ENCODE measurements around the gene MON2.
"Not testable (repeated sequence)": the region's sequence is repeated elsewhere in the genome, so short reads cannot be mapped to it uniquely, and the experiment has no call there.

Gene MON2, protein sequence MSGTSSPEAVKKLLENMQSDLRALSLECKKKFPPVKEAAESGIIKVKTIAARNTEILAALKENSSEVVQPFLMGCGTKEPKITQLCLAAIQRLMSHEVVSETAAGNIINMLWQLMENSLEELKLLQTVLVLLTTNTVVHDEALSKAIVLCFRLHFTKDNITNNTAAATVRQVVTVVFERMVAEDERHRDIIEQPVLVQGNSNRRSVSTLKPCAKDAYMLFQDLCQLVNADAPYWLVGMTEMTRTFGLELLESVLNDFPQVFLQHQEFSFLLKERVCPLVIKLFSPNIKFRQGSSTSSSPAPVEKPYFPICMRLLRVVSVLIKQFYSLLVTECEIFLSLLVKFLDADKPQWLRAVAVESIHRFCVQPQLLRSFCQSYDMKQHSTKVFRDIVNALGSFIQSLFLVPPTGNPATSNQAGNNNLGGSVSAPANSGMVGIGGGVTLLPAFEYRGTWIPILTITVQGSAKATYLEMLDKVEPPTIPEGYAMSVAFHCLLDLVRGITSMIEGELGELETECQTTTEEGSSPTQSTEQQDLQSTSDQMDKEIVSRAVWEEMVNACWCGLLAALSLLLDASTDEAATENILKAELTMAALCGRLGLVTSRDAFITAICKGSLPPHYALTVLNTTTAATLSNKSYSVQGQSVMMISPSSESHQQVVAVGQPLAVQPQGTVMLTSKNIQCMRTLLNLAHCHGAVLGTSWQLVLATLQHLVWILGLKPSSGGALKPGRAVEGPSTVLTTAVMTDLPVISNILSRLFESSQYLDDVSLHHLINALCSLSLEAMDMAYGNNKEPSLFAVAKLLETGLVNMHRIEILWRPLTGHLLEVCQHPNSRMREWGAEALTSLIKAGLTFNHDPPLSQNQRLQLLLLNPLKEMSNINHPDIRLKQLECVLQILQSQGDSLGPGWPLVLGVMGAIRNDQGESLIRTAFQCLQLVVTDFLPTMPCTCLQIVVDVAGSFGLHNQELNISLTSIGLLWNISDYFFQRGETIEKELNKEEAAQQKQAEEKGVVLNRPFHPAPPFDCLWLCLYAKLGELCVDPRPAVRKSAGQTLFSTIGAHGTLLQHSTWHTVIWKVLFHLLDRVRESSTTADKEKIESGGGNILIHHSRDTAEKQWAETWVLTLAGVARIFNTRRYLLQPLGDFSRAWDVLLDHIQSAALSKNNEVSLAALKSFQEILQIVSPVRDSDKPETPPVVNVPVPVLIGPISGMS (N-terminal part only)

DNA sequence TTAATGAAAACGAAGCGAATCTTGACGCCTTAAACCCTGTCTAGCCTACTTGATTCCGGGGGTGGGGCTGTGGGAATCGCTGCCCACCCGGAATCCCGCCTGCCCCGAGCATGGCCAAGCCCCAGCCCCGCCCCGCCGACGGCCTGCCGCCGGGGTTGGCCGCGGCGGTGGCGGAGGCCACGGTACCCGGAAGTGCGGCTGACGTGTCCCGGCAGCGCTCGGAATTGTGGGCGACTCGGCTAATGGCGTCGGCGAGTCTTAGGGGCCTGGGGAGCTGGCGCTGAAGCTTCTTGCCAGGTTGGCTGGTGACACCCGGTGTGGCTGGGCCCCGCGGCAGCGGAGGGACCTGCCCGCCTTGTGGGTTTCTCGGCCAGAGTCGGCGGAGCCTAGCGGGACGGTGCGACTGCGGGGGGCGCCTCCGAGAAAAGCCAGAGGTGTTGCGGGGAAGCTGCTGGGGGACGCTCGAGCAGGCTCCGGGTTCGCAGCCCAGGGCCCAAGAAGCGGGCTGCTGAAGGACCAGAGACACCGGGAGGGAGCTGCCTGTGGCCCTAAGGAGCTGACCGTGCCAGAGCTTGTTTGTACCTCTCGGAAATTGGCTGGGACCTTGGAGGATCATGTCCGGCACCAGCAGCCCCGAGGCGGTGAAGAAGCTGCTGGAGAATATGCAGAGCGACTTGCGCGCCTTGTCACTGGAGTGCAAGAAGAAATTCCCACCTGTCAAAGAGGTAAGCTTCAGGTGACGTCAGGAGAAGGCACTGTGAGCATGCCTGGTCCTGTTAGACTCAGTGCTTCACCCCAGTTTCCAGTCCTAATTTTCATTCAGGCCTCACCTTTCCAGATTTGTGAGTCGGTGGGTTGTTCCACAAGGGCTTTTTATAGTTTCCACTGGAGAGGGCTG is at the start of gene MON2:
Gene MON2 (plus strand): TSS at position 233 of the 898 bp plus-strand sequence. CDS start 382 bp downstream, at position 615.
- peak; percentile 84 for DNase-seq (ENCODE audit: low spot score)

DNA sequence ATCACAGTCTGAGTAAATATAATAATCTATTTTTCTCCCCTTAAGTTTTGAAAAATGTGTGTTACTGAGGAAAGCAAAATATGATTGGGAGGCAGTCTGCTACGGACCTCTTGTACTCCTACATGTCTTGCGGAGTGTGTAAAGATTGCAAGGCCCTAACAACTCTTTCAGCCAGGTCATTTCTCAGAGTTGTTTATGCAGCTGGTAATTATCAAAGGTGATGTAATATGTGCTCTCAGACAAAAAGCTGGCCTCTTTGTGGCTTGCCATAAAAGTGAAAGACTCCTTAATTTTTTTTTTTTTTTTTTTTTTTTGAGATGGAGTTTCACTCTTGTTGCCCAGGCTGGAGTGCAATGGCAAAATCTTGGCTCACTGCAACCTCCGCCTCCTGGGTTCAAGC is 40.5 kb upstream of the MON2 start:
- DNase-seq (ENCODE audit: low spot score): no peak

DNA sequence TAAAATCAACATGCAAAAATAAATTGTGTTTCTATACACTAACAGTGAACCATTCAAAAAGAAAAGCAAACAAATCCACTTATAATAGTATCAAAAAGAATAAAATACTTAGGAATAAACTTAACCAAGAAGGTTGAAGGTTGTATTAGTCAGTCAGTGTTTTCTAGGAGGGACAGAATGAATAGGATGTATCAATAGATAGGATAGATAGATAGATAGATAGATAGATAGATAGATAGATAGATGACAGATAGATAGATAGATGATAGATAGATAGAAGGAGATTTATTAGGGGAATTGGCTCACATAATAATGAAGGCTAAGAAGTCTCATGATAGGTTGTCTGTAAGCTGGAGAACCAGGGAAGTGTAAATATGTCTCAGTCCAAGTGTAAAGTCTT is 37.2 kb upstream of the MON2 start:
- DNase-seq (ENCODE audit: low spot score): no peak

DNA sequence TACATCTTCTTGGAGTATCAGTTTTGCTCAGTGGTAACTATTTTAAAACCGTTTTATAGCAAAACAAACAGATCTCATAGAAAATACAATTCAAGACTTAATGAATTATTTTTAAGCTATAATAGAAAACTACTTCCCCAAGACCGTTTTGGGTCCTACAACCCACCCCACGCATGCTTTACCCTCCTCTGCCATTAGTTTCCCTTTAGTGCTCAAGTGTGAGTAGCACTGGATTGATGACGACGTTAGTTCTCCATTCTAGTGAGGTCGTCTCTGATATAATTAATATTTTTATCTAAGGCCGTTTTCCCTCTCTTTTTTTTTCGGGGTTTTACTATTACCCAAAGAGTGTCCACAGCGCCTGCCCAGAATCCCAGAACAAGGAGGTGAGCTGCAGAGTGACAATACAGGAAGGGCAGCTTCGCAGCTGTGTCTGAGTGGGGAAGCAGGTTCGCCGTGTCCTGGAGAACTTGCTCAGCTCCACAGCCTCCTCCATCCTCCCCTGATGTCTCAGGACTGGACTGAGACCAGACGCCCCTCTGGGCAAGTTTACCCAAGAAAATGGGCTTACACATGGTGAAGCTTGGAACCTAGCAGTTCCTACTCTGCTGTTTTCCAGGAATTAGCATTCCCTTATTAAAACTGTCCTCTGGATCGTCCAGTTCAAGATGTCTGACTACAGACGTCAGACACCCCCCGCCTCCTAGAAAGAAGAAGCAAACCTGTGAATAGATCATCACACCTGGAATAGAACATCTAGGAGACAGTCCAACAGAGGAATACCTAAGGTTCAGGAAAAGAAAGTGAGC is 31.9 kb upstream of the MON2 start:
- DNase-seq (ENCODE audit: low spot score): no peak

DNA sequence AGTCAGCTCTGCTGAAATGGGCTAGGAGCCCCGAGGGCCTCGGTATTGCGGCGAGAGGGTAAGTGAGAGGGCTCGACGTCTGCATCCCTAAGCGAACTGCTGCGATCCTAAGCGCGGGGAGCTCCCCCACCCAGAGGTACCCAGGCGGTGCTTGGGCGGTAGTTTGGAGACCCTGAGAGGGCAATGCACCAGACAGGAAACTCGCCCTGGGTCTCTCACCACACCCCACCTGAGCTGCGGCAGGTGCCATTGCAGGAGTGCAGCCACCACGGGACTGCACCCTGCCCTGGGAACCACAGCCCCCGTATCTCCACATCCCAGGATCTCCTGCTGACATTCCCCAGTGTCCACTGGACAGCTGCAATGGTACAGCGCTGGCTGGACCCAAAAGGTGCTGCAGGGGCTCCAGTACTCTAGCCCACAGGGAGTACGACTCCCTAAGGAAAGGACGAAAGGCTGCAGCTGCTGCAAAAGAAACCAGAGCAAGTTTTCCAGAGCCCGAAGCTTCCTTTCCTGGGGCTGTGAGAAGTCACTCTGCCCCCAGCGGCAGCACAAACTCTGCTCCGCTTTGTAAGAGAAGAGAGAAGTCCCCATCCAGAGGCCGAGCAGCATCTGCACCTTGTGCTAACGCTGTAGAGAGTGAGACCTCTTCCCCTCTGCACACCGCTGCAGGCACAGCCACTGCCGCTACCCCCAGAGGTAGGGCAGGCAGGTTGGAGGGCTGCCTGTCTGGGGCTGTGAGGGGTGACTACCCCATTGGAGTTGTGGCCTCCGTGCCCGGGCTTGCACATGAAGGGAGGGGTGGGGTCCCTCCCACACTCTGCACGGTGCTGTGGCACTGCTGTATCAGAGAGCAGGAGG is 31.1 kb upstream of the MON2 start:
- DNase-seq (ENCODE audit: low spot score): peak; percentile 46

DNA sequence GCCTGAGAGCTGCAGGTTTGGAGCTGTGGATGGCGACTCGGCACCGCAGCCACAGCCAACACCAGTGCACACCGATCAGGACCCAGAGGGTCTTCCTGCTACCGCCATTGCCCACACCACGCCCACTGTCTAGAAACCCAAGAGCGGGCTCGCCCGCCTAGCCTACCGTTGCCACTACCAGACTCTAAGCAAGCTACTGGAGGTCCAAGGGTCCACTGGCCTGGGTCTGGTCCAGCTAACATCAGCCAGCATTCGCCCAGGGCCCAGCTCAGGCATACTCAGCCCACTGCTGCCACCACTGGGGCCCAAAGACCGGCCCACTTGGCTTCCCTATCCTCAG is 30.5 kb upstream of the MON2 start:
- no peak for DNase-seq (ENCODE audit: low spot score)

DNA sequence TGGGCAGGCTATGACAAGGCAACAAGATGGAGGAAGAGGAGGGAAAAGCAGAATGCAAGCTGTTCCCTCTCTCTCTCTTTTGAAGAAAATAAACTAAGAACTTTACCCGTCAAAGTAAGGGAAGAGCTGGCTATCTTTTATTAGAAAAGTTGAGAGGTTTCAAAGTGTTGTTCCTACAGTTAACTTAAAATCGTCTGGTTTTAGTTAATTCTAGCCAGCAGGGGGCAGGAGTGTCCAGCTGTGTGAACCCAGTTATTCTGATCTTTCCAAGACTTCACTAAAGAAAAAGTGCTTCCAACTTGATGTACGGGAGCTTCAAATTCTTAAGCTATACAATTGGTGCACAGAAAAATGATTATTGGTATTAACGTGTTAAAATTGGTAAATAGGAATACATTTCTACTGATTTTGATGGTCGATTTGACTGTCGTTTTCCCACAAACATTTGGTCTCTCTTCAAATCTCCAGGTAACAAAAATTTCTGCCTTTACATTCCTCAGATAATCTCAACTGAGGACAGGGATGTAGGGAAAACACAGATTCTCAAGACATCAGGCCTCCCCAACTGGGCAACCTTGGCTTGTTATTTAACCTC is 28.4 kb upstream of the MON2 start:
- DNase-seq (ENCODE audit: low spot score): peak; percentile 59

DNA sequence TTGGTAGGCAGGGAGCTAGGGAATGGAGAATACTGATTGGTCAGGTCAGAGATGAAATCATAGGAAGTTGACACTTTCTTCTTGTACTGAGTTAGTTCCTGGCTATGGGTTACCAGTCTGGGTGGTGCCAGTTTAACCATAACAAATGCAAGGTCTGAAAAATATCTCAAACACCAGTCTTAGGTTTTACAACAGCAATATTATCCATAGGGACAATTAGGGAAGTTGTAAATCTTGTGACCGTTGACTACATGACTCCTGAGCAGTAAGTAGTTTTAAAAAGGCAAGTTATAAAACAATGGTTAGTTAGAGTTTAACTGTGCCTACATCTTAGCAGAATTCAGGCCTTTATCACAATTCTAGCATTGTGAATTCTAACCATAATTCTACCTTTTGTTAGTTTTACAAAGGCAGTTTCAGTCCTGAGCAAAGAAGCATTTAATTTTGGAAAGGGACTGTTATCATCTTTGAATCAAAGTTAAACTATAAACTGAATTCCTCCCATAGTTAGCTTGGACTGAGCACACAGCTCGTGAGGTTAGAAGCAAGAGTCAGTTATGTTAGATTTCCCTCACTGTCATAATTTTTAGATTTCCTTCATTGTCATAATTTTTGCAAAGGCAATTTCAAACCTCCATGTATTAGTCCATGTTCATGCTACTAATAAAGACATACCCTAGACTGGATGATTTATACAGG is 19.7 kb upstream of the MON2 start:
- no peak for DNase-seq (ENCODE audit: low spot score)

DNA sequence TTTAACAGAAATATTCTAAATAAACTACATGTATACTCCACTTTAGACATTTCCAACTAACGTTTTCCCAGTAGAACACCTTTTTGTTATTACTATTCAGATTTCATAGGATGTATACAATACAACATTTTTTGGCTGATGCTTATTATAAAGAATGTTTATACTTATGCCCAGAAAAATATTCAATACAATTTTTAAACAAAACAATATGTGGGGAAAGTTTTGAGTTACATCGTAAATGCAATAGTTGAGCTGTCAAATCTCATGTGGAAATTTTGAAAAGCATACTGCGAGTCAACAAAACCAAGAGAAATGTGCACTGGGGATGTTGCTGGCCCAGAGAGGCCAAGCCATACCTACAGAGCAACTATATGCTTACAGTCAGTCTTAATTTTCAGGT is 18.2 kb upstream of the MON2 start:
- DNase-seq (ENCODE audit: low spot score): no peak

DNA sequence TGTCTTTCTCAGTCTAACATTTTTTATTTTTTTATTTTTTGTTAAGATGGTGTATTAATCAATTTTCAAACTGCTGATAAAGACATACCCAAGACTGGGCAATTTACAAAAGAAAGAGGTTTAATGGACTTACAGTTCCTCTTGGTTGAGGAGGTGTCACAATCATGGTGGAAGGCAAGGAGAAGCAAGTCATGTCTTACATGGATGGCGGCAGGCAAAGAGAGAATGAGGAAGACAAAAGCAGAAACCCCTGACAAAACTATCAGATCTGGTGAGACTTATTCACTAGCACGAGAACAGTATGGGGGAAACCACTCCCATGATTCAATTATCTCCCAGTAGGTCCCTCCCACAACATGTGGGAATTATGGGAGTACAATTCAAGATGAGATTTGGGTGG is 11.2 kb upstream of the MON2 start:
- not testable (repeated sequence) for DNase-seq (ENCODE audit: low spot score)

DNA sequence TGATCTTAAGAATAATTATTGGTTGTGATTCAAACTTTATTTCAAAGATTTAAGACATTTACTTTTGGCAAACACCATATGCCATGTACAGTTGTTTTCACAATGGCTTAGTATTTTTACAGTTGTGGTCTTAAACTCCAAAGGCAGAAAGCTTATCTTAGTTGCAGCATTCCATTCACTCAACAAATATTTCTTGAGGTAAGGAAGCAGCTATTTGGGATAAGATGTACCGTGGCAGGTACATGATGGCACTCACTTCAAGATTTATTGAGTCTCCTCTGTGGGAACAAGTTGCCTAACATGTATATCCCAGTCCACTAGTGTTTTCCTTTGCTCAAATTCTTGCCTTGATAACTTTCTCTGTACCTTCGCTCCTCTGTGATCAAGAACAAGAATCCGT is 8.0 kb upstream of the MON2 start:
- DNase-seq (ENCODE audit: low spot score): no peak

DNA sequence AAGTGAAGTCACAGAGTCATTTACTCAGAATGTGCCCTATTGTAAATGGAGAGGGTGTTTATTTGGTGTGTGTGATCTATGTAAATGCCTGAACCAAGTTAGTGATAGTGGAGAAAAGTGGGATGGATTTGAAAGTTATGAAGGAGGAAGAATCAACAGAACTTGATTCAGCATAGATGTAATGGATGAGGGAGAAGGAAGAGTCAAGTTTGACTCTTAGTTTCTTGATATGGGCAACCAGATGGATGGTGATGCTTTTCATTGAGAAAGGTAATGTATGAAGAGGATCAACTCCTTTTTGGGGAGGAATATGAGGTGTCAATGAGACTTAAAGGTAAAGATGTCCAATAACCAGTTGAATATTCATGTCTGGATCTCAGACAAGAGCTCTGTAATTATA is 6.7 kb upstream of the MON2 start:
- no peak for DNase-seq (ENCODE audit: low spot score)

DNA sequence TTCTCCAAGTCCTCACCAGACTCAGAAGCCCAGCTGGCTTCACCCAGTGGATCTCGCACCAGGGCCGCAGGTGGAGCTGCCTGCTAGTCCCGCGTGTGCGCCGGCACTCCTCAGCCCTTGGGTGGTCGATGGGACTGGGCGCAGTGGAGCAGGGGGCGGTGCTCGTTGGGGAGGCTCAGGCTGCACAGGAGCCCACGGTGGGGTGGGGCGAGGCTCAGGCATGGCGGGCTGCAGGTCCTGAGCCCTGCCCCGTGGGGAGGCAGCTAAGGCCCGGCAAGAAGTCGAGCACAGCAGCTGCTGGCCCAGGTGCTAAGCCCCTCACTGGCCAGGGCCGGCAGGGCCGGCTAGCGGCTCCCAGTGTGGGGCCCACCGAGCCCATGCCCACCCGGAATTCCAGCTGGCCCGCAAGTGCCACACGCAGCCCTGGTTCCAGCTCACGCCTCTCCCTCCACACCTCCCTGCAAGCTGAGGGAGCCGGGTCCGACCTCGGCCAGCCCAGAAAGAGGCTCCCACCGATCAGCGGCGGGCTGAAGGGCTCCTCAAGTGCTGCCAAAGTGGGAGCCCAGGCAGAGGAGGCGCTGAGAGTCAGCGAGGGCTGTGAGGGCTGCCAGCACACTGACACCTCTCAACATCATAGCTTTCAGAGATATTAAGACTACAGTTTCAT is 5.3 kb upstream of the MON2 start:
- not testable (repeated sequence) for DNase-seq (ENCODE audit: low spot score)

DNA sequence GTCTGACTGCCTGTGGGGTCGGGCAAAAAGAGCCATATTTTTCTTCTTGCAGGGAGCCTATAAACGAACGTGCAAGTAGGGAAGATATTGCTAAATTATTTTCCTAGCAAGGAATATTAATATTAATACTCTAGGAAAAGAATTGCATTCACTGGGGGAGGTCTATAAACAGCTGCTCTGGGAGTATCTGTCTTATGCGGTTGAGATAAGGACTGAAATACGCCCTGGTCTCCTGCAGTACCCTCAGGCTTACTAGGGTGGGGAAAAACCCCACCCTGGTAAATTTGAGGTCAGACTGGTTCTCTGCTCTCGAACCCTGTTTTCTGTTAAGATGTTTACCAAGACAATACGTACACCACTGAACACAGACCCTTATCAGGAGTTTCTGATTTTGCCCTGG is 3.4 kb upstream of the MON2 start:
- DNase-seq (ENCODE audit: low spot score): not testable (repeated sequence)

DNA sequence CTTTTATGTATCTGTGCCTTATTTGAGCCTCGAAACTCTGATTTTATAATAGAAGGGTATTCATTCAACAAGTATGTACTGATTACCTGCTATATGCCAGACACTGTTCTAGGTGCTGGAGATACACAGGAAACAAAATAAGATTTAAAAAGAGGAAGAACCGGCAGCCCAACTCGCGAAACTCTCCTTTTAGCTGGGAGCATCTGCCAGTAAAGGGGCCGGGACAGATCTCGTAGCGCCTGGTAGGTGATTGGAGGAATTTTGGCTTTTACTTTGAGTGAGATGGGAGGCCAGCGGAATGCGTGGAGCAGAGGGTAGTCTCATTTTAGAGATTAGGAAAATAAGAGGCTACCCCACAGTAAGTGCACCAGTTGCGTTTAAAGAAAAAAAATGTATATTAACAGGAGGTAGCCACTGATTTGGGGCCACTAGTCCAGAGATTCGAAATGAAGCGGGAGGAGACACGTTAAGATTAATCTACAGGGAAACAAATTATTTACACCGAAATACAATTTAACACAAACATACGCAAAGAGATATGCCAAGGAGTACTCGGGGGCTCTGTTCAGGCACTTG is 520 bp upstream of the MON2 start:
- DNase-seq (ENCODE audit: low spot score): peak; percentile 20

DNA sequence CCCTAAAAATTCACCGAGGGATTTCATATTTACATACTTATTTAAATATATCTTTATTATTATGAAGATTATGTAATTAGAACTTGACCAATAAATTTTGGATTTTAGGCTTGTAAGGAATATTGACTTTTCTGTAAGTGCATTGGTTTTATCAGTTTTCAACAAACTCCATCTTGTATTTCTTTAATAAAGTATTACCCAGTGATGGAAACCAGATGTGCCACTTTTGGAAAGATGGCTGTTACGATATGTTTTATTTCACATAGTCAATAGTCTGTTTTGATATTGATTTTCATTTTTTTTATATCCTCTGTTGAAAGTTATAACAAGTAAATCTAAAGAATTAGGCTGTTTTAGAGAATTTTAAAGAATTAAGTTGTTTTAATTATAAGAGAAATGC is 1.8 kb downstream of the MON2 start:
- DNase-seq (ENCODE audit: low spot score): no peak

DNA sequence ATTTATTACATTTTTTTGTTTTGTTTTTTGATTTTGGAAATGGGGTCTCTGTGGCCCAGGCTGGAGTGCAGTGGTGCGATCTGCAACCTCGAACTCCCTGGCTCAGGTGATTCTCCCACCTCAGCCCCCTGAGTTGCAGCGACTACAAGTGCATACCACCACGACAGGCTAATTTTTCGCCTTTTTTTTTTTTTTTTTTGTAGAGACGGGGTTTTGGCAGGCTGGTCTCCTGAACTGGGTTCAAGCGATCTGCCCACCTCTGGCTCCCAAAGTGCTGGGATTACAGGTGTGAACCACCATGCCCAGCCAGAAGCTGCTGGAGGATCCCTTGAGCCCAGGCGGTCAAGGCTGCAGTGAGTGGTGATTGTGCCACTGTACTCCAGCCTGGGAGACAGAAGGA is 2.3 kb downstream of the MON2 start:
- no peak for DNase-seq (ENCODE audit: low spot score)

DNA sequence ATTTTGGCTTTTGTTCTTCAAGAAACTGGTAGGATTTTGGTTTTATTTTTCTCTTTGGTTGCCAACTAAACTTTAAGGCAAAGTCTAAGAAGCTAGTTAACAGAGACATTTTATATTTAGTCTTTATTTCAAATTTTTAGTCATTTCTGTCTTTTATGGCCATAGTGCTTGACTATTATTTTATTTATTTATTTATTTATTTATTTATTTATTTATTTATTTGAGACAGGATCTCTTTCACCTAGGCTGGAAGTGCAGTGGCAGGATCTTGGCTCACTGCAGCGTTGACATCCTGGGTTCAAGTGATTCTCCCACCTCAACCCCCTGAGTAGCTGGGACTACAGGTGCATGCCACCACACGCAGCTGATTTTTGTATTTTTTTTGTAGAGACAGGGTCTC is 3.1 kb downstream of the MON2 start:
- no peak for DNase-seq (ENCODE audit: low spot score)

Measured in kidney capillary endothelial cell (primary cell).